Keratinocyte (primary cell): Measurements from ENCODE around the gene SLC25A44. TPM values are rescaled to one million over a fixed set of nuclear protein-coding genes. Genes with fewer than 3 reads are reported as not detected.

Source experiments
- DNase-seq: peaks from one replicate; pipeline ENCODE4 v3.0.0-alpha.2; 2011; ENCODE audit warnings: low read depth, missing footprints, low spot score
- FAIRE-seq: peaks from 2 replicates; lab custom pipeline; 2011; peaks lifted over from hg19 to GRCh38; lab: Jason Lieb, UNC
- H2AFZ ChIP-seq: 2 replicates; pipeline ENCODE4 v1.6.0; 2012; ENCODE audit warnings: low read length, control low read depth, inconsistent platforms; ENCODE audit not compliant: control insufficient read depth
- H3K27ac ChIP-seq: 2 replicates; pipeline ENCODE4 v1.5.1; 2011; ENCODE audit warnings: low read length; ENCODE audit not compliant: control insufficient read depth, insufficient read depth
- H3K27me3 ChIP-seq: 3 replicates; pipeline ENCODE4 v1.6.0; 2011; ENCODE audit warnings: low read length; ENCODE audit not compliant: control insufficient read depth, insufficient read depth; ENCODE audit errors: extremely low read depth
- H3K36me3 ChIP-seq, 2 experiments: 2 replicates in 1 of 2; 3 replicates in 1 of 2; pipeline ENCODE4 v1.5.1; 2011; ENCODE audit warnings: low read length in 2 of 2, mild to moderate bottlenecking in 1 of 2; ENCODE audit not compliant: control insufficient read depth in 2 of 2, insufficient read depth in 2 of 2; ENCODE audit errors: extremely low read depth in 1 of 2
- H3K4me1 ChIP-seq: 3 replicates; pipeline ENCODE4 v1.5.1; 2011; ENCODE audit warnings: low read length; ENCODE audit not compliant: control insufficient read depth, insufficient read depth; ENCODE audit errors: extremely low read depth
- H3K4me2 ChIP-seq: 3 replicates; pipeline ENCODE4 v1.6.0; 2011; ENCODE audit warnings: low read depth, low read length; ENCODE audit not compliant: control insufficient read depth, insufficient read depth; ENCODE audit errors: extremely low read depth
- H3K4me3 ChIP-seq, 3 experiments: fragments of 200-600 bp in 1 of 3; sonication (generic) in 1 of 3; 2 replicates in 2 of 3; 3 replicates in 1 of 3; pipeline ENCODE4 v1.5.1; 2011 to 2016; ENCODE audit warnings: low read length in 3 of 3, mild to moderate bottlenecking in 3 of 3, control low read depth in 2 of 3, inconsistent platforms in 1 of 3, low read depth in 1 of 3, mixed read lengths in 1 of 3, mixed run types in 1 of 3, moderate library complexity in 1 of 3; ENCODE audit not compliant: control insufficient read depth in 2 of 3, insufficient read depth in 2 of 3; ENCODE audit errors: extremely low read depth in 1 of 3
- H3K79me2 ChIP-seq: 2 replicates; pipeline ENCODE4 v1.6.0; 2012; ENCODE audit warnings: low read length; ENCODE audit not compliant: control insufficient read depth, insufficient read depth
- H3K9ac ChIP-seq: 3 replicates; pipeline ENCODE4 v1.6.0; 2011; ENCODE audit warnings: low read length; ENCODE audit not compliant: control insufficient read depth, insufficient read depth; ENCODE audit errors: extremely low read depth
- H3K9me1 ChIP-seq: 3 replicates; pipeline ENCODE4 v1.6.0; 2011; ENCODE audit warnings: low read length; ENCODE audit not compliant: control insufficient read depth, insufficient read depth; ENCODE audit errors: extremely low read depth
- H3K9me3 ChIP-seq: 2 replicates; pipeline ENCODE4 v1.5.1; 2012; ENCODE audit warnings: low read depth, low read length; ENCODE audit not compliant: control insufficient read depth
- H4K20me1 ChIP-seq: 3 replicates; pipeline ENCODE4 v1.6.0; 2011; ENCODE audit warnings: low read length; ENCODE audit not compliant: control insufficient read depth, insufficient read depth; ENCODE audit errors: extremely low read depth
- CTCF ChIP-seq, 3 experiments: IDR thresholded peaks in 1 of 3; conservative IDR thresholded peaks in 1 of 3; optimal IDR thresholded peaks in 1 of 3; 2 replicates in 2 of 3; 3 replicates in 1 of 3; pipeline versions ENCODE3 to v1.5.1; 2011; ENCODE audit warnings: low read length in 3 of 3, mild to moderate bottlenecking in 3 of 3, moderate library complexity in 2 of 3, control low read depth in 1 of 3, inconsistent platforms in 1 of 3; ENCODE audit not compliant: insufficient read depth in 2 of 3; ENCODE audit errors: extremely low read depth in 1 of 3
- EZH2 ChIP-seq: IDR thresholded peaks from one replicate; pipeline ENCODE4 v1.6.1; 2012; ENCODE audit warnings: inconsistent platforms, mild to moderate bottlenecking, low read length, moderate library complexity
- dilution Hi-C: fragments of 300-500 bp; cut with MboI; formaldehyde crosslinking; loops from one replicate; pipeline ENCODE4 v1.7.0; 2020; ENCODE audit warnings: low sequenced_read_pairs; ENCODE audit not compliant: extremely low pct_ligation_motif_present
- polyA plus RNA-seq, 5 experiments: library from polyadenylated mRNA; depleted of rRNA in 3 of 5; stranded (reverse) in 3 of 5; stranded (forward) in 1 of 5; unstranded in 1 of 5; fragments of >200 nt; gene quantifications; 1 replicate in 1 of 5; 2 replicates in 3 of 5; 3 replicates in 1 of 5; pipeline versions ENCODE4 v1.2.1 to v1.2.3, GENCODE V29; 2011 to 2012; ENCODE audit warnings: missing spikeins in 2 of 5, low read depth in 1 of 5, low replicate concordance in 1 of 5

SLC25A44 gene
- polyA plus RNA-seq, 1 donor (not counting 4 experiments of a cell fraction or from before 2014, with no cell fraction given) = 24.4 TPM

GRCh38 chr1:156196445-156196844, 2.5 kb downstream of the SLC25A44 start:
- no peak for FAIRE-seq
- dilution Hi-C loops = no loop called here
- H3K79me2 ChIP-seq = peaks cover 59% of the 10 kb centered on the region

GRCh38 chr1:156198831-156199349, 5.0 kb downstream of the SLC25A44 start:
- Histone ChIP-seq H3K4me2 (no peak overlapping the region), H3K9me1 (no peaks in the 10 kb centered on the region), H2AFZ (no peak overlapping the region), H3K79me2 (peaks cover 68% of the 10 kb centered on the region), H3K9me3 (no peaks in the 10 kb centered on the region), H3K4me1 (peaks cover 13% of the 10 kb centered on the region), H3K9ac (no peak overlapping the region), H3K4me3 (no peak overlapping the region), H3K36me3 (peaks cover 16 to 22% of the 10 kb centered on the region in 2 experiments), H3K27ac (no peak overlapping the region), H4K20me1 (no peaks in the 10 kb centered on the region), H3K27me3 (no peaks in the 10 kb centered on the region)
- dilution Hi-C loops = no loop called here
- FAIRE-seq (no peak), DNase-seq (no peak)
- no peak for TF ChIP-seq CTCF (optimal IDR thresholded peaks at IDR 0.05 in 1 of 3, IDR thresholded peaks at IDR 0.05 in 1 of 3, conservative IDR thresholded peaks at IDR 0.05 in 1 of 3; ENCODE audit: extremely low read depth in 1 of 3, insufficient read depth in 2 of 3, low read length in 3 of 3)
- no peak for TF ChIP-seq EZH2

More at GRCh38 chr1:156196445-156196844, 2.5 kb downstream of the SLC25A44 start:
- Histone ChIP-seq H2AFZ (no peak overlapping the region), H4K20me1 (no peaks in the 10 kb centered on the region), H3K4me3 (no peak overlapping the region), H3K36me3 (peaks cover 13 to 18% of the 10 kb centered on the region in 2 experiments), H3K27ac (no peak overlapping the region), H3K4me2 (no peak overlapping the region), H3K9me1 (no peaks in the 10 kb centered on the region), H3K27me3 (no peaks in the 10 kb centered on the region), H3K4me1 (peaks cover 8% of the 10 kb centered on the region), H3K9me3 (no peaks in the 10 kb centered on the region), H3K9ac (no peak overlapping the region)
- no peak for DNase-seq
- no peak for TF ChIP-seq EZH2
- TF ChIP-seq CTCF (optimal IDR thresholded peaks at IDR 0.05 in 1 of 3, IDR thresholded peaks at IDR 0.05 in 1 of 3, conservative IDR thresholded peaks at IDR 0.05 in 1 of 3; ENCODE audit: extremely low read depth in 1 of 3, insufficient read depth in 2 of 3, low read length in 3 of 3) = no peak
